ENCODE data around the gene SLITRK3. TPM values are rescaled to one million over a fixed set of nuclear protein-coding genes. Genes with fewer than 3 reads are reported as not detected.

Gene SLITRK3
- total RNA-seq, 4 donors from 2014 or later = 0.08 TPM; not detected in 3

Other genes with a start within 250 kb of the SLITRK3 start
- not detected for gene SI, start 117.9 kb downstream of the SLITRK3 start, total RNA-seq